Prostate gland (tissue), 2 donors: ENCODE results near the gene NMBR. TPM values are rescaled to one million over a fixed set of nuclear protein-coding genes. Genes with fewer than 3 reads are reported as not detected.
"Not testable (repeated sequence)": the region's sequence is repeated elsewhere in the genome, so short reads cannot be mapped to it uniquely, and the experiment has no call there.

ENCODE experiments used
- DNase-seq: peaks from one replicate; pipeline ENCODE4 v3.0.0-alpha.2; 2019; ENCODE audit warnings: low spot score
- H3K27ac ChIP-seq, 2 donors: fragments of 200-600 bp; sonication (generic); 2 replicates each; pipeline ENCODE4 v1.5.1; 2017 to 2019
- H3K27me3 ChIP-seq: fragments of 200-600 bp; sonication (generic); replicated peaks from 2 replicates; pipeline ENCODE4 v1.5.1; 2019; ENCODE audit not compliant: insufficient read depth
- H3K36me3 ChIP-seq, 2 donors: fragments of 200-600 bp; sonication (generic); 1 replicate in 1 of 2; 2 replicates in 1 of 2; pipeline versions ENCODE4 v1.5.1 to v1.8.1; 2017 to 2019
- H3K4me1 ChIP-seq: fragments of 200-600 bp; sonication (generic); replicated peaks from 2 replicates; pipeline ENCODE4 v1.5.1; 2019
- H3K4me3 ChIP-seq, 2 donors: fragments of 200-600 bp; sonication (generic); 2 replicates each; pipeline ENCODE4 v1.5.1; 2017 to 2019
- H3K9me3 ChIP-seq: fragments of 200-600 bp; sonication (generic); 2 replicates; pipeline ENCODE4 v1.5.1; 2017
- POLR2A ChIP-seq: fragments of 450-650 bp; IDR thresholded peaks from one replicate; pipeline ENCODE4 v1.6.1; 2016; ENCODE audit warnings: antibody characterized with exemption, mild to moderate bottlenecking
- POLR2AphosphoS5 ChIP-seq: sonication (generic); formaldehyde crosslinking; IDR thresholded peaks from one replicate; pipeline ENCODE4 v1.6.1; 2017; ENCODE audit warnings: antibody characterized with exemption
- WGBS: methylation state at CpG from one replicate; pipeline ENCODE4 v1.1.5; 2018; 5-methylcytosine and 5-hydroxymethylcytosine counted together
- intact Hi-C: fragments of 100-400 bp; cut with DNase I; formaldehyde crosslinking; loops from one replicate; pipeline ENCODE4 v1.14.2; 2022
- total RNA-seq, 2 donors: library from RNA; depleted of rRNA; stranded (reverse); fragments of >200 nt; gene quantifications; one replicate each; pipeline ENCODE4 v1.1.0, GENCODE V29; 2016
- TF ChIP-seq, protein P1 (sequence below), 4 experiments: fragments of 200-600 bp in 2 of 4; fragments of 450-650 bp in 2 of 4; sonication (generic) in 2 of 4; IDR thresholded peaks; 1 replicate in 3 of 4; 2 replicates in 1 of 4; pipeline ENCODE4 v1.5.1; 2016 to 2019; ENCODE audit warnings: antibody characterized with exemption in 4 of 4, mild to moderate bottlenecking in 2 of 4, moderate library complexity in 2 of 4

NMBR gene
- total RNA-seq, 2 donors from 2014 or later: not detected

DNA sequence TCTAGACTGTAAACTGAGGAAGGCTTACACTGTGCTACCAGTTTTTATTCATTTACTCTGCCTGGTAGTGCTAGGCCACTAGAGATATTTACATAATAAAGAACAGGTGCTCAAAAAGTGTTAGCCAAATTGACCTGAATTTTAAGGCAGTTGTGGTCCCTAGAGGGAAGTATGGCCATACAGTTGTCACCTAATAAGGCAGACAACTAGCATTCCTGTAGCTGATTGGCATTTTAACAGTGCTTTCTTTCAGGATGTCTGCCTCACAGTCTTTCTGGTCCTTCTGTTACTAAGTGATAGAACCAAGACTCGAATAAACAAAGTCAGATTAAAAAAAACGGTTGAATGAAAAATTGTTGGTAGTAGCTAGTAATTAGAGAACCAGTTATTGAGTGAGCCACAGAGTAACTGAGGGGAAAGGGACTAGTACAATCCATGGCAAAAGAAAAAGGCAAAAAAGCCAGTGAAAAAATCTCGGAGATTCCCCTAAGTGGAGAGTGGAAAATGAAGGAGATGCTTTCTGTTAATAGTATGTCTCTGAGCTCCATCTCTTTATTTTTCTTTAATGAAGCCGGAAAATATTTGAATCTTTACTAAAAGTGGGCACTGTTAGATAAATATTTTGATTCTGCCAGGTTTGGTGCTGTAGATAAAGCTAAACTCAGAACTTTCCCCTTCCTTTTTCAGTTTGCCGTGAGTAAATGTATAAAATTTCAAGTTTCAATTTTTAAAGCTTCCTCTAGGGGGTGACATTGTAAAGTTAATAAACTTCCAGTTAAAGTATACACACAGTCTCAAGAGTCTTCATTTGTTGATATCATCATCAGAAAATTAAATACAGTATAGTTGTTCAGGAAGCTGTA is 9.2 kb upstream of the NMBR start:
- Histone ChIP-seq H3K27ac (no peak overlapping the region), H3K4me3 (no peak overlapping the region), H3K27me3 (no peaks in the 10 kb centered on the region), H3K36me3 (no peaks in the 10 kb centered on the region), H3K9me3 (no peaks in the 10 kb centered on the region), H3K4me1 (no peaks in the 10 kb centered on the region)
- 60% methylated on average over 5 of the region's 5 CpGs for WGBS
- intact Hi-C loops: no loop called here
- no peak for TF ChIP-seq POLR2A
- TF ChIP-seq, protein P1, sequence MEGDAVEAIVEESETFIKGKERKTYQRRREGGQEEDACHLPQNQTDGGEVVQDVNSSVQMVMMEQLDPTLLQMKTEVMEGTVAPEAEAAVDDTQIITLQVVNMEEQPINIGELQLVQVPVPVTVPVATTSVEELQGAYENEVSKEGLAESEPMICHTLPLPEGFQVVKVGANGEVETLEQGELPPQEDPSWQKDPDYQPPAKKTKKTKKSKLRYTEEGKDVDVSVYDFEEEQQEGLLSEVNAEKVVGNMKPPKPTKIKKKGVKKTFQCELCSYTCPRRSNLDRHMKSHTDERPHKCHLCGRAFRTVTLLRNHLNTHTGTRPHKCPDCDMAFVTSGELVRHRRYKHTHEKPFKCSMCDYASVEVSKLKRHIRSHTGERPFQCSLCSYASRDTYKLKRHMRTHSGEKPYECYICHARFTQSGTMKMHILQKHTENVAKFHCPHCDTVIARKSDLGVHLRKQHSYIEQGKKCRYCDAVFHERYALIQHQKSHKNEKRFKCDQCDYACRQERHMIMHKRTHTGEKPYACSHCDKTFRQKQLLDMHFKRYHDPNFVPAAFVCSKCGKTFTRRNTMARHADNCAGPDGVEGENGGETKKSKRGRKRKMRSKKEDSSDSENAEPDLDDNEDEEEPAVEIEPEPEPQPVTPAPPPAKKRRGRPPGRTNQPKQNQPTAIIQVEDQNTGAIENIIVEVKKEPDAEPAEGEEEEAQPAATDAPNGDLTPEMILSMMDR (IDR thresholded peaks at IDR 0.05): peak in 3 of 4 experiments; percentile 39 to 55 (median 49)
- no peak for DNase-seq

GRCh38 chr6:142155091-142155490 is 8.2 kb upstream of the NMBR start:
- intact Hi-C loops: no loop called here
- DNase-seq: no peak

GRCh38 chr6:142154336-142154735 is 7.4 kb upstream of the NMBR start:
- TF ChIP-seq, protein P1 (IDR thresholded peaks at IDR 0.05): no peak
- TF ChIP-seq POLR2A (no peak), POLR2AphosphoS5 (no peak)
- Histone ChIP-seq H3K4me1 (no peaks in the 10 kb centered on the region), H3K9me3 (no peaks in the 10 kb centered on the region), H3K27ac (no peak overlapping the region), H3K27me3 (no peaks in the 10 kb centered on the region), H3K4me3 (no peak overlapping the region), H3K36me3 (no peaks in the 10 kb centered on the region)
- DNase-seq: no peak
- intact Hi-C loops: no loop called here
- WGBS: 93% methylated on average over 1 of the region's 1 CpG

More at GRCh38 chr6:142155091-142155490, 8.2 kb upstream of the NMBR start:
- Histone ChIP-seq H3K4me3 (no peak overlapping the region), H3K36me3 (no peaks in the 10 kb centered on the region), H3K9me3 (no peaks in the 10 kb centered on the region), H3K27ac (no peak overlapping the region), H3K27me3 (no peaks in the 10 kb centered on the region), H3K4me1 (no peaks in the 10 kb centered on the region)
- 63% methylated on average over 3 of the region's 3 CpGs for WGBS
- no peak for TF ChIP-seq POLR2AphosphoS5
- TF ChIP-seq POLR2A: no peak
- TF ChIP-seq, protein P1 (IDR thresholded peaks at IDR 0.05): no peak

DNA sequence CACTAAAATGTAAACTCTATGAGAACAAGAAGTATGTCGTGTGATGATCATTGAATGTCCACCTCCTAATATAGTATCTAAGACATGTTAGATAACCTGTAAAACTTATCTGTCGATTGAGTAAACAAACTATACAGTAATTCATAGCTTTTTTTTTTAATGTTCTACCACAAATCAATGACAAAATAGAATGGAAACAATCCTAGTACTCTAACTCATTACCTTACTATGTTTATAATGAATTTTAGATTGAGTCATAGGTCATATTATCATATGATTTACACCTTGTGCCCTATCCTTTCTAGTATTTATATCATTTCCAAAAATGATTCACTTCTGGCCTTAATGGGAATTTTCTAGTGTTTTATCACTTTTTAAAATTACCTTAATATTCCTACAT is 6.3 kb upstream of the NMBR start:
- intact Hi-C loops: no loop called here
- DNase-seq: no peak
- Histone ChIP-seq H3K27me3 (no peaks in the 10 kb centered on the region), H3K9me3 (no peaks in the 10 kb centered on the region), H3K4me1 (peaks cover under 1% of the 10 kb centered on the region), H3K36me3 (no peaks in the 10 kb centered on the region), H3K27ac (no peak overlapping the region), H3K4me3 (no peak overlapping the region)
- TF ChIP-seq, protein P1 (IDR thresholded peaks at IDR 0.05): no peak
- TF ChIP-seq POLR2A (no peak), POLR2AphosphoS5 (no peak)
- 29% methylated on average over 2 of the region's 2 CpGs for WGBS

DNA sequence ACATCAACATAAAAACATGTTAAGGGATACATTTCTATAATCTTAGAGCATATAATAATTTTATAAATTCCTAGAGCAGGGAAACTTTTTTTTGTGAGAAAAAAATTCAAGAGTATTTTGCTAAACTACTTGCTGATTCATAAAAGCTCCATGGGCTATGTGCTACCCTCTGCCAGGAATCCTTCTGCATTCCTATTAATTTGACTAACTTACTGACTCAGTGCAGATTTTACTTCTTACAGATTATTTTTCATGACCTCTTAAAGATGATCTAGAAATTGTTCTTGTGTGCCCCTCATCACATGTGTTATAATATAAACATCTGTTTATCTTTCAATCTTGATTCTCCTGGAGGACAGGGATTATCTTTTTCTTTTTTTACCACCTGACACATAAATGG is 5.8 kb upstream of the NMBR start:
- intact Hi-C loops: no loop called here
- TF ChIP-seq, protein P1 (IDR thresholded peaks at IDR 0.05): no peak
- TF ChIP-seq POLR2A (no peak), POLR2AphosphoS5 (no peak)
- Histone ChIP-seq H3K9me3 (no peaks in the 10 kb centered on the region), H3K36me3 (no peaks in the 10 kb centered on the region), H3K4me3 (no peak overlapping the region), H3K27me3 (no peaks in the 10 kb centered on the region), H3K27ac (no peak overlapping the region), H3K4me1 (peaks cover 4% of the 10 kb centered on the region)
- DNase-seq: no peak

- H3K27ac ChIP-seq, H3K4me1 ChIP-seq, H3K27me3 ChIP-seq, H3K4me3 ChIP-seq, H3K36me3 ChIP-seq, DNase-seq, intact Hi-C loops, H3K9me3 ChIP-seq: not testable (repeated sequence)
- WGBS: 90% methylated on average over 13 of the region's 13 CpGs
These were observed 5.4 kb downstream of the NMBR start for GRCh38 chr6:142141531-142141930.
